ENCODE data around the gene TOMM22. TPM values are rescaled to one million over a fixed set of nuclear protein-coding genes. Genes with fewer than 3 reads are reported as not detected.
A peak's percentile ranks its signal among the peaks of the same experiment; 100 is the strongest.

TOMM22 gene
- 10 to 100 TPM; 44.3 to 57.6 TPM for total RNA-seq
- polyA plus RNA-seq (ENCODE audit: insufficient read depth, low read depth, low replicate concordance): 95.1 TPM
- long read RNA-seq, donor 1, transcript TOMM22-201 (4 exons, 2,040 nt): major isoform, 66 of 77 reads
- long read RNA-seq, donor 1, partial matches to known transcripts: 7 of 77 reads
- long read RNA-seq, donor 1, other reads (novel, unspliced or antisense): 0 of 77 reads
- long read RNA-seq, donor 2, transcript TOMM22-201 (4 exons, 2,040 nt): major isoform, 49 of 51 reads
- long read RNA-seq, donor 2, partial matches to known transcripts: 0 of 51 reads
- long read RNA-seq, donor 2, other reads (novel, unspliced or antisense): 0 of 51 reads

DNA sequence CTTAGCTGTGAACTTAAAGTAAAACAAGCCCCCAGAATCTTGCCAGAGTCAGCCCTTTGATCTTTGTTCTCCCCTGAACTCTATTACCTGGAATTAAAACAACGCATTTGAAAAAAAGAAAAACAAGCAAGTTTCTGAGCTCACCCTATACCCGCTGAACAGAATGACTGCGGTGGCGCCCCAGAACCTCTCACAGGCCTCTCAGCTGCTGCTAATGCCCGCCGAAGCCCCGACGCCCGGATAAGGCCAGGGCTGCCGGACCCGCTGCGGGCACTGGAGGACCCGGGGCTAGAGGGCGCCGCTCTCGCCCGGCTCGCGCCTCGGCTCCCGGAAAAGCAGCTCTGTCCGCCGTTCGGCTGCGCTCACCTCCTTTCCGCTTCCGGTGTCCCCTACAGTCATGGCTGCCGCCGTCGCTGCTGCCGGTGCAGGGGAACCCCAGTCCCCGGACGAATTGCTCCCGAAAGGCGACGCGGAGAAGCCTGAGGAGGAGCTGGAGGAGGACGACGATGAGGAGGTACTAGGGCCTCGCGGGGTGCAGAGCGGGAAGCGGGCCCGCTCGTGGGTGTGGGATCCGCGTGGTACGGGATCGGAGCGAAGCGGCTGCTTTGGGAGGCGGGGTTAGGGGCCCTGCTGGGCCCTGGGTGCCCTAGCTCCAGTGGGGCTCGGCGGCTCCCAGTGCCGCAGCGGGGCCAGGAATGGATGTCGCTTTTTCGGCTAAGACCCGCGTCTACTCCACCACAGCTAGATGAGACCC is at the start of gene TOMM22:
TOMM22 (plus strand) TSS at position 376 of the 754 bp plus-strand sequence; CDS start at position 398, 22 bp downstream.
- no peaks in the 10 kb centered on the region for H3K9me3 ChIP-seq
- intact Hi-C loops (cut with DNase I; ENCODE audit: low total_unique reads): no loop called here
- whole genome bisulfite sequencing, 2 donors: 0% methylated on average over 19 to 60 of the region's 60 CpGs
- TF ChIP-seq CTCF (IDR thresholded peaks at IDR 0.05): peak; percentile 54 to 73 (median 64)
- TF ChIP-seq POLR2A (IDR thresholded peaks at IDR 0.05): no peak
- DNase-seq: peak; percentile 93
- peak within 1 kb of the TSS; percentile 59 to 73 for H3K27ac ChIP-seq
- H3K4me1 ChIP-seq: no peaks in the 10 kb centered on the region
- H3K27me3 ChIP-seq: no peaks in the 10 kb centered on the region
- H3K36me3 ChIP-seq (ENCODE audit: low read depth, missing control alignments): no peaks in the 10 kb centered on the region
- peak within 1 kb of the TSS; percentile 80 to 88 for H3K4me3 ChIP-seq

DNA sequence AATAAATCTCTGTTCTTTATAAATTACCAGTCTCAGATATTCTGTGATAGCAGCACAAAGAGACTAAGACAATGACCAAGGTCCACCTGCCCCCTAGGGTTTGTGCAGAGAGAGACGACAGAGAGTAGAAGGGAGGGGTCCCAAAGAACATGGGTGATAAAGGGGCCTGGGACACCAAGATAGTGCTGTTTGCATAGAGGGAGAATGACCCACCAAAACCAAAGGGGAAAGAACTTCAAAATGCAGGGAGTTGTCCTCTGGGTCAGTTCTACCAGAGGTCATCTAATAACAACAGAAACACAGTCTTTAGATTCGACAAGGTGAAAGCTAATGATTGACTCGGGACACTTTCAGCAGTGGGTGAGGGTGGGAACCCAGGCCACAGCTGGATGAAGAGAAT is 49.2 kb upstream of the TOMM22 start:
- no peaks in the 10 kb centered on the region for H3K27me3 ChIP-seq
- H3K27ac ChIP-seq: no peak overlapping the region
- H3K4me1 ChIP-seq: no peaks in the 10 kb centered on the region
- no peak for DNase-seq
- WGBS, 2 donors: 73 to 88% methylated on average over 3 of the region's 3 CpGs
- TF ChIP-seq POLR2A (IDR thresholded peaks at IDR 0.05): no peak
- TF ChIP-seq CTCF (IDR thresholded peaks at IDR 0.05): no peak
- intact Hi-C loops (cut with DNase I; ENCODE audit: low total_unique reads): no loop called here
- H3K9me3 ChIP-seq: no peaks in the 10 kb centered on the region
- no peak overlapping the region for H3K4me3 ChIP-seq
- H3K36me3 ChIP-seq (ENCODE audit: low read depth, missing control alignments): no peaks in the 10 kb centered on the region

GRCh38 chr22:38638216-38638615 is 43.5 kb upstream of the TOMM22 start:
- 78 to 100% methylated on average over 1 to 2 of the region's 2 CpGs for WGBS, 2 donors
- intact Hi-C loops (cut with DNase I; ENCODE audit: low total_unique reads): no loop called here
- H3K27ac ChIP-seq: no peak overlapping the region

GRCh38 chr22:38638728-38639127 is 43.0 kb upstream of the TOMM22 start:
- Histone ChIP-seq H3K27ac (no peak overlapping the region), H3K27me3 (no peaks in the 10 kb centered on the region), H3K4me3 (no peak overlapping the region), H3K36me3 (ENCODE audit: low read depth, missing control alignments) (no peaks in the 10 kb centered on the region), H3K9me3 (no peaks in the 10 kb centered on the region), H3K4me1 (no peaks in the 10 kb centered on the region)
- intact Hi-C loops (cut with DNase I; ENCODE audit: low total_unique reads): no loop called here
- 57 to 71% methylated on average over 3 of the region's 3 CpGs for WGBS, 2 donors
- no peak for DNase-seq
- TF ChIP-seq CTCF (IDR thresholded peaks at IDR 0.05) (no peak), POLR2A (IDR thresholded peaks at IDR 0.05) (no peak)

More at GRCh38 chr22:38638216-38638615, 43.5 kb upstream of the TOMM22 start:
- Histone ChIP-seq H3K4me3 (no peak overlapping the region), H3K9me3 (no peaks in the 10 kb centered on the region), H3K36me3 (ENCODE audit: low read depth, missing control alignments) (no peaks in the 10 kb centered on the region), H3K27me3 (no peaks in the 10 kb centered on the region), H3K4me1 (no peaks in the 10 kb centered on the region)
- TF ChIP-seq CTCF (IDR thresholded peaks at IDR 0.05) (no peak), POLR2A (IDR thresholded peaks at IDR 0.05) (no peak)
- DNase-seq: no peak
